ENCODE results near the gene CCT2. TPM values are rescaled to one million over a fixed set of nuclear protein-coding genes. Genes with fewer than 3 reads are reported as not detected.

Gene CCT2
- total RNA-seq, 1 experiment from 2014 or later: 382 TPM

DNA sequence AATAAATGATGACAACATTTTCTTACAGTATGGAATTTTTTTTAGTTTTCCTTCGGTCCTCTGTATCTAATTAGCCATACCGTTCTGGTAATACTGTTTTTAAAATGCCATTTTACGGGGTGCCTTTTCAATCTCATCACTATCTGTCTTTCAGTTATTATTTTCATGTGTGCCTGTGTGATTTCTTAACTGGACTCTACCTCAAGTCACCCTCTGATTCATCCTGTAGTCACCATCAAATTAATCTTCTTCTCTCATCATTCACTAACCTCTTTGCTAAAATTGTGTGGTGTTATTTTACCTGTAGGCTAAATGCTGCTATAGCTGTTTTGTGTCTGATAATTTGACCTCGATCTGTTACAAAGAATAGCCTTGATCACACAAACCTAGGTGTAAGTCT is 16.0 kb upstream of the CCT2 start:
- H3K9me3 ChIP-seq (replicated peaks): no peaks in the 10 kb centered on the region
- no peak overlapping the region for H3K27ac ChIP-seq
- no peak overlapping the region for H3K4me3 ChIP-seq
- H3K27me3 ChIP-seq (replicated peaks): no peaks in the 10 kb centered on the region
- peaks cover 47% of the 10 kb centered on the region for H3K36me3 ChIP-seq
- peaks cover 7% of the 10 kb centered on the region; the same call in 1 of the 2 replicates for H3K4me1 ChIP-seq (replicated peaks)
- DNase-seq (ENCODE audit: low read depth in 1 of 2, low spot score in 2 of 2): no peak

DNA sequence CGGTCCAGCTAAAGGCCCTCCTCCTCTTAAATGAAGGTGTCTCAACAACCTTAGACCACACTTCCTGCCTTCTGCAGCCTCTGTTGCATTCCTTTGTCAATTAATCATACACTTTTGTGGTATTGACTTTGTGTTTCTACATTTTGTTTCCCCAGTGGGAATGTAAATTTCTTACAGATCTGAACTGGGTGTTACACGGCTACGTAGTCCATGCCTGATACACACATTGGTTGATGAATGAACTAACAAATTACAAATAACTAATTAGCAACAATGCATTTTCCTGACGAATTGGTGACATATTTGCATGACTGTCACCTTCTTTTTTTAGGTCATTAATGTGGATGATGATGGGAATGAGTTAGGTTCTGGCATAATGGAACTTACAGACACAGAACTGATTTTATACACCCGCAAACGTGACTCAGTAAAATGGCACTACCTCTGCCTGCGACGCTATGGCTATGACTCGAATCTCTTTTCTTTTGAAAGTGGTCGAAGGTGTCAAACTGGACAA is 15.2 kb upstream of the CCT2 start:
- H3K27me3 ChIP-seq (replicated peaks): no peaks in the 10 kb centered on the region
- H3K27ac ChIP-seq: no peak overlapping the region
- DNase-seq (ENCODE audit: low read depth in 1 of 2, low spot score in 2 of 2): no peak
- no peak overlapping the region for H3K4me3 ChIP-seq
- no peaks in the 10 kb centered on the region for H3K9me3 ChIP-seq (replicated peaks)
- peaks cover 50% of the 10 kb centered on the region for H3K36me3 ChIP-seq
- H3K4me1 ChIP-seq (replicated peaks): peaks cover 7% of the 10 kb centered on the region; the same call in 1 of the 2 replicates

- Histone ChIP-seq H3K27ac (no peak overlapping the region), H3K36me3 (peaks cover 56% of the 10 kb centered on the region), H3K27me3 (replicated peaks) (no peaks in the 10 kb centered on the region), H3K4me3 (no peak overlapping the region), H3K9me3 (replicated peaks) (no peaks in the 10 kb centered on the region), H3K4me1 (replicated peaks) (peaks cover 7% of the 10 kb centered on the region; the same call in 1 of the 2 replicates)
- DNase-seq (ENCODE audit: low read depth in 1 of 2, low spot score in 2 of 2): peak; percentile 54 to 60
These were observed 14.5 kb upstream of the CCT2 start for GRCh38 chr12:69570545-69571399.

DNA sequence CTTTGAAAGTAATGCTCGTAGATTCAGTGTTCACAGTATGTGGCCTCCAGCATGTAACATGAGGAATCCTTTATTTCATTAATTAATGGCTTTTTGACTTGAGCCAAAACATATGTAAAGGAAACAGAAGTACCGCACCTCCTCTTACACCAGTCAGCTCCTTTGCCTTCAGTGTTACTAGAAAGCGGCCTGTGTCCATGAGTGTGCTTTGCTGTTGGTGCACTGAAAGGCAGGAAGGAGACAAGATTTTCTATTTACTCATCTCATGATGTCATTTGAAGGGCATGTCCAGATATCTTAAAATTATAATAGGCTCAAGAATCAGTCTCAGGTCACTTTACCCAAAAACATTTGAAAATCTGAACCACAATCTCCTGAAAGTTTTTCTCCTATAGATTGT is 9.9 kb upstream of the CCT2 start:
- no peaks in the 10 kb centered on the region for H3K9me3 ChIP-seq (replicated peaks)
- H3K36me3 ChIP-seq: peaks cover 48% of the 10 kb centered on the region
- no peak overlapping the region for H3K27ac ChIP-seq
- no peaks in the 10 kb centered on the region for H3K4me1 ChIP-seq (replicated peaks)
- no peaks in the 10 kb centered on the region for H3K27me3 ChIP-seq (replicated peaks)
- H3K4me3 ChIP-seq: no peak overlapping the region
- no peak for DNase-seq (ENCODE audit: low read depth in 1 of 2, low spot score in 2 of 2)

DNA sequence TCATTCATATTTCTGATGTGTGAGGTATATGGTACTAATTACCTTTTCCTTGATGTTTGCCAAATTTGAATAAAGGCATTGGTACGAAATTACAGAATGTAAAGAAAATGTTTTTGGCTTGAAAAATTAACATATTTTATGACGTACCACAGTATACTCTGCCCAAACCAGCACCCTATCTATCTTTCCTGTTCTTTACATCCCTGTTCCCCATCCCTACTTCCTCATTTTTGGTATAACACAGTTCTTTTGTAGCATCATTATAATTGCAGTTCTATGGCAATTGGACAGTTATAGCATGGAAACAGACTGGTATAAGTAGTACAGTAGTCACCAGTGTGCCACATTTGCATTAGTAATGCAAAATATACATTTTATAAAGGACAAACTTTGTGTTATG is 7.0 kb upstream of the CCT2 start:
- no peaks in the 10 kb centered on the region for H3K4me1 ChIP-seq (replicated peaks)
- no peaks in the 10 kb centered on the region for H3K9me3 ChIP-seq (replicated peaks)
- H3K27me3 ChIP-seq (replicated peaks): no peaks in the 10 kb centered on the region
- no peak overlapping the region for H3K27ac ChIP-seq
- no peak overlapping the region for H3K4me3 ChIP-seq
- peaks cover 28% of the 10 kb centered on the region for H3K36me3 ChIP-seq
- no peak for DNase-seq (ENCODE audit: low read depth in 1 of 2, low spot score in 2 of 2)

GRCh38 chr12:69579029-69579428 is 6.2 kb upstream of the CCT2 start:
- Histone ChIP-seq H3K4me3 (no peak overlapping the region), H3K36me3 (peaks cover 25% of the 10 kb centered on the region), H3K27ac (no peak overlapping the region), H3K9me3 (replicated peaks) (no peaks in the 10 kb centered on the region), H3K27me3 (replicated peaks) (no peaks in the 10 kb centered on the region), H3K4me1 (replicated peaks) (no peaks in the 10 kb centered on the region)
- no peak for DNase-seq (ENCODE audit: low read depth in 1 of 2, low spot score in 2 of 2)

GRCh38 chr12:69580074-69580473 is 5.2 kb upstream of the CCT2 start:
- Histone ChIP-seq H3K27ac (no peak overlapping the region), H3K4me3 (no peak overlapping the region), H3K9me3 (replicated peaks) (no peaks in the 10 kb centered on the region), H3K36me3 (peaks cover 14% of the 10 kb centered on the region), H3K4me1 (replicated peaks) (no peaks in the 10 kb centered on the region), H3K27me3 (replicated peaks) (no peaks in the 10 kb centered on the region)
- DNase-seq (ENCODE audit: low read depth in 1 of 2, low spot score in 2 of 2): no peak

- H3K9me3 ChIP-seq (replicated peaks): no peaks in the 10 kb centered on the region
- H3K4me3 ChIP-seq: no peak overlapping the region
- peaks cover 28% of the 10 kb centered on the region for H3K36me3 ChIP-seq
- H3K27ac ChIP-seq: no peak overlapping the region
- no peaks in the 10 kb centered on the region for H3K27me3 ChIP-seq (replicated peaks)
- H3K4me1 ChIP-seq (replicated peaks): peaks cover 5% of the 10 kb centered on the region
- no peak for DNase-seq (ENCODE audit: low read depth in 1 of 2, low spot score in 2 of 2)
These were observed 2.1 kb upstream of the CCT2 start for GRCh38 chr12:69583203-69583602.

- Histone ChIP-seq H3K9me3 (replicated peaks) (no peaks in the 10 kb centered on the region), H3K4me1 (replicated peaks) (peaks cover 5% of the 10 kb centered on the region), H3K4me3 (no peak overlapping the region), H3K27ac (no peak overlapping the region), H3K27me3 (replicated peaks) (no peaks in the 10 kb centered on the region), H3K36me3 (peaks cover 81% of the 10 kb centered on the region)
- DNase-seq (ENCODE audit: low read depth in 1 of 2, low spot score in 2 of 2): no peak
These were observed 3.3 kb downstream of the CCT2 start for GRCh38 chr12:69588527-69588926.

GRCh38 chr12:69589082-69589481 is 3.8 kb downstream of the CCT2 start:
- Histone ChIP-seq H3K4me3 (no peak overlapping the region), H3K9me3 (replicated peaks) (no peaks in the 10 kb centered on the region), H3K27me3 (replicated peaks) (no peaks in the 10 kb centered on the region), H3K27ac (no peak overlapping the region), H3K36me3 (peaks cover 86% of the 10 kb centered on the region), H3K4me1 (replicated peaks) (peaks cover 5% of the 10 kb centered on the region)
- DNase-seq (ENCODE audit: low read depth in 1 of 2, low spot score in 2 of 2): no peak

- H3K27me3 ChIP-seq (replicated peaks): no peaks in the 10 kb centered on the region
- no peaks in the 10 kb centered on the region for H3K4me1 ChIP-seq (replicated peaks)
- H3K9me3 ChIP-seq (replicated peaks): no peaks in the 10 kb centered on the region
- no peak overlapping the region for H3K4me3 ChIP-seq
- no peak for DNase-seq (ENCODE audit: low read depth in 1 of 2, low spot score in 2 of 2)
- peaks cover 99% of the 10 kb centered on the region for H3K36me3 ChIP-seq
- H3K27ac ChIP-seq: no peak overlapping the region
These were observed 10.4 kb downstream of the CCT2 start for GRCh38 chr12:69595689-69596088.

DNA sequence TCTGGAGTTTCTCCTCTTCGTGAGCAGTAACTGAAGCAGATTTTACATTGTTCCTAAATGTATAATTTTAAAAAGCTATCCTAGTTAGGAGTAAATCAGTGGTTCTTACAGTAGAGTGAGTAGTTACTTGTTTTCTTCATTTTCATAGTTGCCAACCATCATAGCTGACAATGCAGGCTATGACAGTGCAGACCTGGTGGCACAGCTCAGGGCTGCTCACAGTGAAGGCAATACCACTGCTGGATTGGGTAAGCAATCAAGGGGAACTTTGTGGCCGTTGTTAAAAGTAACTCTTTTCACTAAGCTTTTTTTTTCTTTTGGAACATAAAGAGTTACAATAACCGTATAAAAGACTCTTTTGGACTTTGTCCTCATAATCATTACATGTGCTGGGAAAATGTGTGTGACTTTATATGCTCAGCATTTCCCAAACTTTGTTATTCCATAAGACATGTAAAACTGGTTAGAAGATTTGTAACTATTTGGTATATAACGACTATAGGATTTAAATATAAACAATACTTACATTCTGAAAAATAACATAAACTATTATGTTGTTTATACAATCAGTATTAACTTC is 13.0 kb downstream of the CCT2 start:
- no peak overlapping the region for H3K4me3 ChIP-seq
- H3K27ac ChIP-seq: no peak overlapping the region
- H3K27me3 ChIP-seq (replicated peaks): no peaks in the 10 kb centered on the region
- H3K36me3 ChIP-seq: peaks cover 96% of the 10 kb centered on the region
- H3K4me1 ChIP-seq (replicated peaks): no peaks in the 10 kb centered on the region
- no peaks in the 10 kb centered on the region for H3K9me3 ChIP-seq (replicated peaks)
- no peak for DNase-seq (ENCODE audit: low read depth in 1 of 2, low spot score in 2 of 2)

- Histone ChIP-seq H3K9me3 (replicated peaks) (no peaks in the 10 kb centered on the region), H3K27me3 (replicated peaks) (no peaks in the 10 kb centered on the region), H3K4me3 (no peak overlapping the region), H3K4me1 (replicated peaks) (no peaks in the 10 kb centered on the region), H3K36me3 (peaks cover 74% of the 10 kb centered on the region), H3K27ac (no peak overlapping the region)
- DNase-seq (ENCODE audit: low read depth in 1 of 2, low spot score in 2 of 2): no peak
These were observed 15.5 kb downstream of the CCT2 start for GRCh38 chr12:69600804-69601203.

GRCh38 chr12:69601962-69602685 is 16.9 kb downstream of the CCT2 start:
- Histone ChIP-seq H3K4me3 (no peak overlapping the region), H3K9me3 (replicated peaks) (no peaks in the 10 kb centered on the region), H3K4me1 (replicated peaks) (no peaks in the 10 kb centered on the region), H3K36me3 (peaks cover 60% of the 10 kb centered on the region), H3K27ac (no peak overlapping the region), H3K27me3 (replicated peaks) (no peaks in the 10 kb centered on the region)
- no peak for DNase-seq (ENCODE audit: low read depth in 1 of 2, low spot score in 2 of 2)
